ENCODE results near the gene ZNF394.
"Not testable (repeated sequence)": the region's sequence is repeated elsewhere in the genome, so short reads cannot be mapped to it uniquely, and the experiment has no call there.

Gene ZNF394

DNA sequence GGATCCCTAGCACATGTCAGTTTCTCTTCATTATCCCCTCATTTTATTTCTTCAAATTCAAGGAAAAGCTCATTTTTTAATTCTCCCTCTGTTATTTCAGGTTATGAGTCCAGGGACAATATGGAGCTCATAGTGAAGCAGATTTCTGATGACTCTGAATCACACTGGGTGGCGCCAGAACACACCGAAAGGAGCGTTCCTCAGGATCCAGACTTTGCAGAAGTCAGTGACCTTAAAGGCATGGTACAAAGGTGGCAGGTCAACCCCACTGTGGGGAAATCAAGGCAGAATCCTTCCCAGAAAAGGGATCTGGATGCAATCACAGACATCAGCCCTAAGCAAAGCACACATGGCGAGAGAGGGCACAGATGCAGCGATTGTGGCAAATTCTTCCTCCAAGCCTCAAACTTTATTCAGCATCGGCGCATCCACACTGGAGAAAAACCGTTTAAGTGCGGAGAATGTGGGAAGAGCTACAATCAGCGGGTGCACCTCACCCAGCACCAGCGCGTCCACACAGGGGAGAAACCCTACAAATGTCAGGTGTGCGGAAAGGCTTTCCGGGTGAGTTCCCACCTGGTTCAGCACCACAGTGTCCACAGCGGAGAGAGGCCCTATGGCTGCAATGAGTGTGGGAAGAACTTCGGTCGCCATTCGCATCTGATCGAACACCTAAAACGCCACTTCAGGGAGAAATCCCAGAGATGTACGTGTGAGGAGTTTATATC is 25.8 kb upstream of the ZNF394 start:
- Histone ChIP-seq H3K4me1 (ENCODE audit: control insufficient read depth, insufficient read depth, low read length, poor library complexity, severe bottlenecking) (no peaks in the 10 kb centered on the region), H3K4me3 (ENCODE audit: insufficient read depth, low read depth, low read length, poor library complexity, severe bottlenecking) (no peak overlapping the region), H3K36me3 (ENCODE audit: control insufficient read depth, insufficient read depth, low read length) (peaks cover 17% of the 10 kb centered on the region), H3K27me3 (replicated peaks; ENCODE audit: control insufficient read depth, insufficient read depth, low read length, poor library complexity, severe bottlenecking) (no peaks in the 10 kb centered on the region), H3K9me3 (ENCODE audit: control insufficient read depth, low read length) (peaks cover 5% of the 10 kb centered on the region), H3K27ac (ENCODE audit: insufficient read depth, low read length, poor library complexity, severe bottlenecking) (no peak overlapping the region)
- no peak for DNase-seq

DNA sequence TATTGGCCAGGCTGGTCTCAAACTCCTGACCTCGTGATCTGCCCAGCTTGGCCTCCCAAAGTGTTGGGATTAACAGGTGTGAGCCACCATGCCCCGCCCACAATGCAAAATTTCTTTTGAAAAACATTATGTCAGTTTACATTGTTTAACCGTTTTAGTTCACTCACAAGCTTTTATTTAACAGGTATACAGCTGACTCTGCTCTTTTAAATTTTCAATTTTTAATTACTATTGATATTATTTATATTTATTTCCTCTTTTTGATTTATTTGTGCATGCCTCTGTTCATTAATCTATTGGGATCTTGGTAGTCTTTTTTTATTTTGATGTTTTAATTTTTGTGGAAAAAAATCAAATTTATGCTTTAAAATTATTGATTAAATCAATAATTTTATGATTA is 21.3 kb upstream of the ZNF394 start:
- Histone ChIP-seq H3K36me3 (ENCODE audit: control insufficient read depth, insufficient read depth, low read length) (peaks cover 29% of the 10 kb centered on the region), H3K9me3 (ENCODE audit: control insufficient read depth, low read length) (no peaks in the 10 kb centered on the region), H3K4me1 (ENCODE audit: control insufficient read depth, insufficient read depth, low read length, poor library complexity, severe bottlenecking) (no peaks in the 10 kb centered on the region), H3K27me3 (replicated peaks; ENCODE audit: control insufficient read depth, insufficient read depth, low read length, poor library complexity, severe bottlenecking) (no peaks in the 10 kb centered on the region), H3K4me3 (ENCODE audit: insufficient read depth, low read depth, low read length, poor library complexity, severe bottlenecking) (no peak overlapping the region), H3K27ac (ENCODE audit: insufficient read depth, low read length, poor library complexity, severe bottlenecking) (no peak overlapping the region)
- DNase-seq = no peak

DNA sequence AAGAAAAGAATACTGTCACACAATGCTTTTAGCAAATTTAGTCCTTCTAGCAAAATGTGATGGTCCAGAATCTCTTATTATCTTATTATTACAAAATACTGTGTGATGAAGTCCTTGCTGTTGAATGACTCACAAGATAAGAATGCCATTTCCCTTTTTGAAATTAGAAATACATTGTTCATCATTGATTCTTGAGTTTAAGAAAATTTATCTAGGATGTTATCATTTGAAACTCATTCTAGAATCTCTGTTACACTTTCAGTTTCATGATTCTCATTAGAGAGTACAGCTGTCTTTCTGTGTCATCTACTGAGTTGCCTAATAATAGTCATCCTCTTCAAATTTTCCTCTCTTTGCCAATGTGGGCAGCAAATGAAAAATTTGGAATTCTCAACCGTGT is 14.0 kb upstream of the ZNF394 start:
- DNase-seq = no peak
- peaks cover 10% of the 10 kb centered on the region for H3K36me3 ChIP-seq (ENCODE audit: control insufficient read depth, insufficient read depth, low read length)
- H3K27ac ChIP-seq (ENCODE audit: insufficient read depth, low read length, poor library complexity, severe bottlenecking) = no peak overlapping the region

DNA sequence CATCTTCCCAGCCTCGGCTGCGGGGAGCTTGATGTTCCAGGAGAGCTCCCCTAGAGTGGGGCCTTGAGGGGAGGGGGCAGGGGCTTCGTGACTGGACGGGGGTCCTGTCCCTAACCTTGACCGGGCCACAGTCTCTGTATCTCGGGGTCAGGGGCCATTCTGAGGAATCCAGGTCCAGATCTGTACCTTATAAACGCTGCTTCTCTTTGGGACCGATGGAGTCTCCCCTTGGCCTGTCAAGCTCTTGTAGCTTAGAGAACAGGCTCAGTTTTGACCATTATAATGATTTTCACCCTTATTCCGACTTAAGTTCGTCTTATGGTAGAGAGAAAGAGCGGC is 5.2 kb upstream of the ZNF394 start:
- peaks cover 24% of the 10 kb centered on the region for H3K4me1 ChIP-seq (ENCODE audit: control insufficient read depth, insufficient read depth, low read length, poor library complexity, severe bottlenecking)
- no peaks in the 10 kb centered on the region for H3K36me3 ChIP-seq (ENCODE audit: control insufficient read depth, insufficient read depth, low read length)
- DNase-seq = no peak
- H3K4me3 ChIP-seq (ENCODE audit: insufficient read depth, low read depth, low read length, poor library complexity, severe bottlenecking) = peak overlapping the region; percentile 92
- no peaks in the 10 kb centered on the region for H3K27me3 ChIP-seq (replicated peaks; ENCODE audit: control insufficient read depth, insufficient read depth, low read length, poor library complexity, severe bottlenecking)
- H3K9me3 ChIP-seq (ENCODE audit: control insufficient read depth, low read length) = no peaks in the 10 kb centered on the region
- H3K27ac ChIP-seq (ENCODE audit: insufficient read depth, low read length, poor library complexity, severe bottlenecking) = peak overlapping the region; percentile 84

More for the DNA sequence above, 14.0 kb upstream of the ZNF394 start:
- Histone ChIP-seq H3K4me3 (ENCODE audit: insufficient read depth, low read depth, low read length, poor library complexity, severe bottlenecking) (no peak overlapping the region), H3K4me1 (ENCODE audit: control insufficient read depth, insufficient read depth, low read length, poor library complexity, severe bottlenecking) (peaks cover 2% of the 10 kb centered on the region), H3K27me3 (replicated peaks; ENCODE audit: control insufficient read depth, insufficient read depth, low read length, poor library complexity, severe bottlenecking) (no peaks in the 10 kb centered on the region), H3K9me3 (ENCODE audit: control insufficient read depth, low read length) (no peaks in the 10 kb centered on the region)

DNA sequence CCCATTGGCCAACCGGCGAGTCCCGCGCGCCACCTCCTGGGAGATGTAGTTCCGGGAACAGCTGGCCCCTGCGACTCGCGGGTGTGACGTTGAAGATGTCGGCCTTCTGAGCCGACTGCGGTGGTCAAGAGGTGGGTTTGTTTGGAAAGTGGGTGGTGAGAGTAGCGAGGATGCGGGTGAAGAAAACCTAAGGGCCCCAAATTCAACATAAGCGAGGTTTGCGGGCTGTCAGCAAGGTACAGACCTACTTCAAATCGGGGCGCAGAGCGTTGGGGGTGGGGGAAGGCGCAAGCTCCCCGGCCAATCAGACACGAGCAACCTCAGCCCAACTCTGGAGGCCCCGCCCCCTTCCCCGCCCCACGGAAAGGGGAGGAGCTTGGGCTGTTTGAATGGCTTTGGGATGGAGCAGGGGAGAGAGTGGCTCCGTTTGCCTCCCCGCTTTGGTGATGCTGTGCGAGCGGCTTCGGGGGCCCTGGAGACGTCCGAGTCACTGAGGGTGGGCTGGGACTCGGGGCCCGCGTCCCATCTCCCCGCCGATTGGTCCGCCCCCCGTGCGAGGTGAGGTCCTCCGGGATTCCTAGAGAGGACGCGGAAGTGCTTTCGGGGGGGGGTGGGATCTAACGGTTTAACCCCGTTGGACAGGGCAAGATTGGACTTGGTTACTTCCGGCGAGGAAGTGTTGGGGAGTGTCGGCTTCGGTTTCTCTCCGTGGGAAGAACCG is 4.7 kb upstream of the ZNF394 start, which contains the start of gene ZKSCAN5:
Gene ZKSCAN5 (plus strand): TSS at position 60 of the 721 bp plus-strand sequence. CDS start 1,383 bp downstream, outside the sequence.
- H3K4me3 ChIP-seq (ENCODE audit: insufficient read depth, low read depth, low read length, poor library complexity, severe bottlenecking) = peak within 1 kb of the TSS; percentile 92
- H3K27me3 ChIP-seq (replicated peaks; ENCODE audit: control insufficient read depth, insufficient read depth, low read length, poor library complexity, severe bottlenecking) = no peaks in the 10 kb centered on the region
- peak; percentile 91 to 95 (median 95) for DNase-seq
- H3K27ac ChIP-seq (ENCODE audit: insufficient read depth, low read length, poor library complexity, severe bottlenecking) = peak within 1 kb of the TSS; percentile 84
- peaks cover 23% of the 10 kb centered on the region for H3K4me1 ChIP-seq (ENCODE audit: control insufficient read depth, insufficient read depth, low read length, poor library complexity, severe bottlenecking)
- H3K9me3 ChIP-seq (ENCODE audit: control insufficient read depth, low read length) = no peaks in the 10 kb centered on the region
- H3K36me3 ChIP-seq (ENCODE audit: control insufficient read depth, insufficient read depth, low read length) = no peaks in the 10 kb centered on the region

DNA sequence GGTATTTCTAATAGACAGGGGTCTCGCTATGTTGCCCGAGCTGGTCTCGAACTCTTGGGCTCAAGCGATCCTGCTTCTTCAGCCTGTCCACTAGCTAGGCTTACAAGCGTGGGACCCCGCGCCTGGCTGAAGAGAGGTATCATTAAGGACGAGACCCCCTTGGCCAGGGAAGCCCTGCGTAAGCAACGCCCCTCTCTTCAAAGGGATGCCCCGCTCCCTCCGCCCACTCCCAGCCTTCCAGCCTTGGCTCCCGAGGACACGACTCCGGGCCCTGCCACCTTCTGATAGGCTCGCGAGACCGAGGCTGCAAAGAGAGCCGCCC is 4.2 kb upstream of the ZNF394 start:
- Histone ChIP-seq H3K27ac (ENCODE audit: insufficient read depth, low read length, poor library complexity, severe bottlenecking) (peak overlapping the region; percentile 84), H3K4me3 (ENCODE audit: insufficient read depth, low read depth, low read length, poor library complexity, severe bottlenecking) (peak overlapping the region; percentile 92), H3K4me1 (ENCODE audit: control insufficient read depth, insufficient read depth, low read length, poor library complexity, severe bottlenecking) (peaks cover 23% of the 10 kb centered on the region), H3K27me3 (replicated peaks; ENCODE audit: control insufficient read depth, insufficient read depth, low read length, poor library complexity, severe bottlenecking) (no peaks in the 10 kb centered on the region), H3K9me3 (ENCODE audit: control insufficient read depth, low read length) (no peaks in the 10 kb centered on the region), H3K36me3 (ENCODE audit: control insufficient read depth, insufficient read depth, low read length) (no peaks in the 10 kb centered on the region)
- no peak for DNase-seq

DNA sequence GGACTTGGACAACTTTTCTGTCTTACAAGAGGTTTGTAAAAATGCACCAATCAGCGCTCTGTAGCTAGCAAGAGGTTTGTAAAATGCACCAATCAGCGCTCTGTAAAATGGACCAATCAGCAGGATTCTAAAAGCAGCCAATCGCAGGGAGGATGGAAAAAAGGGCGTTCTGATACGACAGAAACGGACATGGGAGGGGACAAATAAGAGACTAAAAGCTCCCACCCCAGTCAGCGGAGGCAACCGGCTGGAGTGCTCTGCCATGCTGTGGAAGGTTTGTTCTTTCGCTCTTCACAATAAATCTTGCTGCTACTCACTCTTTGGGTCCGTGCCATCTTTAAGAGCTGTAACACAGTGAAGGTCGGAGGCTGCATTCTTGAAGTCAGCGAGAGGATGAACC is 1.2 kb upstream of the ZNF394 start:
- Histone ChIP-seq H3K4me1 (ENCODE audit: control insufficient read depth, insufficient read depth, low read length, poor library complexity, severe bottlenecking) (peaks cover 39% of the 10 kb centered on the region), H3K36me3 (ENCODE audit: control insufficient read depth, insufficient read depth, low read length) (peaks cover 14% of the 10 kb centered on the region)
- not testable (repeated sequence) for H3K27me3 ChIP-seq (replicated peaks; ENCODE audit: control insufficient read depth, insufficient read depth, low read length, poor library complexity, severe bottlenecking); H3K27ac ChIP-seq (ENCODE audit: insufficient read depth, low read length, poor library complexity, severe bottlenecking); H3K9me3 ChIP-seq (ENCODE audit: control insufficient read depth, low read length); DNase-seq; H3K4me3 ChIP-seq (ENCODE audit: insufficient read depth, low read depth, low read length, poor library complexity, severe bottlenecking)

DNA sequence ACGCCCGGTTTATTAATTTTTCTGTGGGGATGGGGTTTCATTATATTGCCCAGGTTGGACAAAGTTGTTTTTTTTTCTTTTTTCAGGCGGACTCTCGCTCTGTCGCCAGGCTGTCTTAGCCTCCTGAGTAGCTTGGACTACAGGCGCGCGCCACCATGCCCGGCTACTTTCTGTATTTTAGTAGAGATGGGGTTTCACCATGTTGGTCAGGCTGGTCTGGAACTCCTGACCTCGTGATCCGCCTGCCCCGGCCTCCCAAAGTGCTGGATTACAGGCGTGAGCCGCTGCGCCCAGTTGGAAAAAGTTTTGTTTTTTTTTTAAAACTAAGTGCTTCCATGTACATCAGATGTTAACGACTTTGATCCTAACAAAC is 542 bp upstream of the ZNF394 start:
- H3K9me3 ChIP-seq (ENCODE audit: control insufficient read depth, low read length) = no peaks in the 10 kb centered on the region
- DNase-seq = no peak
- H3K27me3 ChIP-seq (replicated peaks; ENCODE audit: control insufficient read depth, insufficient read depth, low read length, poor library complexity, severe bottlenecking) = no peaks in the 10 kb centered on the region
- peak overlapping the region; percentile 93 for H3K4me3 ChIP-seq (ENCODE audit: insufficient read depth, low read depth, low read length, poor library complexity, severe bottlenecking)
- peaks cover 33% of the 10 kb centered on the region for H3K4me1 ChIP-seq (ENCODE audit: control insufficient read depth, insufficient read depth, low read length, poor library complexity, severe bottlenecking)
- peak overlapping the region; percentile 95 for H3K27ac ChIP-seq (ENCODE audit: insufficient read depth, low read length, poor library complexity, severe bottlenecking)
- H3K36me3 ChIP-seq (ENCODE audit: control insufficient read depth, insufficient read depth, low read length) = peaks cover 20% of the 10 kb centered on the region

DNA sequence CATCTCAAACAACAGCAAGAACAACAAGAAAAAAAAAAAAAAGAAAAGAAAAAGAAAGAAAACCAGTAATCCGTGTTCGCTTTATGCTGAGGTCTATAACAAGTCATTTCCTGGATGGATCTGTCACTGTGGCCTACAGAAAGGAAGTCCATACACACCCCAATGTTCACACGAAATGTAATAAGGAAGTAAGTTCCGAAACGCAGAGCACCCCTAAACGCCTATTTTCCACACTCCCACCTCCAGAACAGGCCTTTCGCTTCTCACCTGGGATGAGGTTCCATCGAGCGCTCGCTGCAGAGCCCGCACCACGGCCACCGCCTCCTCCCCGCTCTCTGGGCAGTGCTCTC is 735 bp downstream of the ZNF394 start:
- Histone ChIP-seq H3K36me3 (ENCODE audit: control insufficient read depth, insufficient read depth, low read length) (peaks cover 33% of the 10 kb centered on the region), H3K4me3 (ENCODE audit: insufficient read depth, low read depth, low read length, poor library complexity, severe bottlenecking) (peak overlapping the region; percentile 93), H3K27ac (ENCODE audit: insufficient read depth, low read length, poor library complexity, severe bottlenecking) (peak overlapping the region; percentile 95), H3K4me1 (ENCODE audit: control insufficient read depth, insufficient read depth, low read length, poor library complexity, severe bottlenecking) (peaks cover 29% of the 10 kb centered on the region), H3K27me3 (replicated peaks; ENCODE audit: control insufficient read depth, insufficient read depth, low read length, poor library complexity, severe bottlenecking) (no peaks in the 10 kb centered on the region), H3K9me3 (ENCODE audit: control insufficient read depth, low read length) (no peaks in the 10 kb centered on the region)
- no peak for DNase-seq

DNA sequence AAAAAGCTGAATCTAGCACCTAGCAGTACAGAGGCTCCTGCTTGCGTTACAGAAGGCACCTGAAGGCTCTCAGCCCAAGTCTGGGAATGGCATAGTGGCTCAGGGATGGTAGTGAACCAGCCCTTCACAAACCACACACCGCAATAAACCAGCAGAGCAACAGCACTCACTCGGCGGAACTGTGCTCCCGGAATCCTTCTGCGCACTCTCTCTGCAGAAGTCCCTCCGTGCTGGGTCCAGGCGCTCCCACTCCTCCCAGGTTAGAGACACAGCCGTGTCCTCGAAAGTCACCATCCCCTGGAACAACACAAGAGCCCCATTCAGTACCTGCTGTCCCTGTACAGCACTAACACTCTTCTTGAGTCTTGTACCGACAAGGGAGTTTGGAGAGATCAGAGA is 1.5 kb downstream of the ZNF394 start:
- peak overlapping the region; percentile 93 for H3K4me3 ChIP-seq (ENCODE audit: insufficient read depth, low read depth, low read length, poor library complexity, severe bottlenecking)
- H3K9me3 ChIP-seq (ENCODE audit: control insufficient read depth, low read length) = peaks cover 8% of the 10 kb centered on the region
- peak overlapping the region; percentile 95 for H3K27ac ChIP-seq (ENCODE audit: insufficient read depth, low read length, poor library complexity, severe bottlenecking)
- peaks cover 27% of the 10 kb centered on the region for H3K4me1 ChIP-seq (ENCODE audit: control insufficient read depth, insufficient read depth, low read length, poor library complexity, severe bottlenecking)
- no peak for DNase-seq
- H3K27me3 ChIP-seq (replicated peaks; ENCODE audit: control insufficient read depth, insufficient read depth, low read length, poor library complexity, severe bottlenecking) = no peaks in the 10 kb centered on the region
- H3K36me3 ChIP-seq (ENCODE audit: control insufficient read depth, insufficient read depth, low read length) = peaks cover 41% of the 10 kb centered on the region

Measured in effector memory CD4-positive, alpha-beta T cell (primary cell).